IMR-90 (cell line): Measurements from ENCODE around the gene ARMH4. TPM values are rescaled to one million over a fixed set of nuclear protein-coding genes. Genes with fewer than 3 reads are reported as not detected.

Source experiments
- ATAC-seq: fragments of 200-7000 bp; cut with Tn5 transposase; 2 replicates; pipeline ENCODE4 v1.9.1; 2020; ENCODE audit warnings: low read depth, mild to moderate bottlenecking, moderate library complexity
- Bru-seq: library from RNA; stranded (reverse); fragments of 400-500 nt; gene quantifications from one replicate; lab custom pipeline; 2021; lab: Mats Ljungman, UMichigan
- BruChase-seq, 2 experiments: library from RNA; stranded (reverse); fragments of 400-500 nt; gene quantifications; one replicate each; lab custom pipeline; 2021; lab: Mats Ljungman, UMichigan
- BruUV-seq: library from RNA; stranded (reverse); fragments of 400-500 nt; replicated peaks from 2 replicates; lab custom pipeline; 2021; lab: Mats Ljungman, UMichigan
- CTCF ChIA-PET: fragments of 300-600 bp; formaldehyde crosslinking; extraction: SDS; loops from one replicate; lab custom pipeline; 2021; ENCODE audit warnings: antibody characterized with exemption; lab: Yijun Ruan, JAX
- POLR2A ChIA-PET: fragments of 300-600 bp; sonication (Branson Sonifier 250); formaldehyde crosslinking; loops from one replicate; lab custom pipeline; 2022; ENCODE audit warnings: antibody characterized with exemption; ENCODE audit not compliant: unreplicated experiment; lab: Charles Lee
- DNase-seq: peaks from one replicate; pipeline ENCODE4 v3.0.0; 2013
- H2AFZ ChIP-seq: replicated peaks from 2 replicates; pipeline ENCODE3; 2013; ENCODE audit warnings: low read length, mild to moderate bottlenecking; ENCODE audit not compliant: poor library complexity
- H2AK5ac ChIP-seq: 2 replicates; pipeline ENCODE4 v1.6.1; 2013; ENCODE audit warnings: low read depth, low read length, inconsistent platforms
- H2AK9ac ChIP-seq: replicated peaks from 2 replicates; pipeline ENCODE3; 2013; ENCODE audit warnings: mild to moderate bottlenecking, low read depth, low read length, moderate library complexity; ENCODE audit not compliant: poor library complexity
- H2BK120ac ChIP-seq: 2 replicates; pipeline ENCODE4 v1.6.1; 2013; ENCODE audit warnings: low read depth, low read length, inconsistent platforms
- H2BK15ac ChIP-seq: 3 replicates; pipeline ENCODE4 v1.6.1; 2013; ENCODE audit warnings: low read depth, low read length, inconsistent platforms
- H2BK20ac ChIP-seq: 2 replicates; pipeline ENCODE4 v1.6.1; 2013; ENCODE audit warnings: low read depth, mild to moderate bottlenecking, inconsistent platforms, low read length, moderate library complexity
- H2BK5ac ChIP-seq: 2 replicates; pipeline ENCODE4 v1.6.1; 2013; ENCODE audit warnings: mild to moderate bottlenecking, low read depth, low read length, inconsistent platforms; ENCODE audit not compliant: poor library complexity, severe bottlenecking
- H3K14ac ChIP-seq: replicated peaks from 2 replicates; pipeline ENCODE4 v1.6.1; 2013; ENCODE audit warnings: low read depth, low read length, inconsistent platforms
- H3K18ac ChIP-seq: 2 replicates; pipeline ENCODE4 v1.6.1; 2013; ENCODE audit warnings: low read depth, low read length, control low read depth
- H3K23ac ChIP-seq: 2 replicates; pipeline ENCODE4 v1.6.1; 2013; ENCODE audit warnings: low read depth, low read length, inconsistent platforms
- H3K27ac ChIP-seq: 2 replicates; pipeline ENCODE4 v1.5.1; 2013; ENCODE audit warnings: mild to moderate bottlenecking, control low read depth, low read length; ENCODE audit not compliant: insufficient read depth
- H3K27me3 ChIP-seq: 2 replicates; pipeline ENCODE4 v1.6.1; 2013; ENCODE audit warnings: low read length; ENCODE audit not compliant: control insufficient read depth, insufficient read depth
- H3K36me3 ChIP-seq: 2 replicates; pipeline ENCODE4 v1.6.1; 2013; ENCODE audit warnings: low read length, mixed read lengths; ENCODE audit not compliant: control insufficient read depth, insufficient read depth
- H3K4ac ChIP-seq: 2 replicates; pipeline ENCODE4 v1.6.1; 2013; ENCODE audit warnings: low read depth, low read length, inconsistent platforms
- H3K4me1 ChIP-seq: 2 replicates; pipeline ENCODE4 v1.6.1; 2013; ENCODE audit warnings: low read length, mixed read lengths; ENCODE audit not compliant: control insufficient read depth, insufficient read depth
- H3K4me2 ChIP-seq: 2 replicates; pipeline ENCODE4 v1.6.1; 2013; ENCODE audit warnings: low read depth, mild to moderate bottlenecking, control low read depth, low read length, moderate library complexity
- H3K4me3 ChIP-seq: 2 replicates; pipeline ENCODE4 v1.5.1; 2013; ENCODE audit warnings: low read depth, mild to moderate bottlenecking, control low read depth, low read length, moderate library complexity; ENCODE audit not compliant: insufficient read depth
- H3K56ac ChIP-seq: 2 replicates; pipeline ENCODE4 v1.6.1; 2013; ENCODE audit warnings: low read length, inconsistent platforms; ENCODE audit not compliant: insufficient read depth; ENCODE audit errors: extremely low read depth
- H3K79me1 ChIP-seq, 2 experiments: 2 replicates each; pipeline ENCODE4 v1.6.1; 2013; ENCODE audit warnings: low read length in 2 of 2, inconsistent platforms in 1 of 2, low read depth in 1 of 2
- H3K9ac ChIP-seq: 2 replicates; pipeline ENCODE4 v1.6.1; 2013; ENCODE audit warnings: low read depth, low read length, control low read depth
- H3K9me1 ChIP-seq: 2 replicates; pipeline ENCODE4 v1.6.1; 2013; ENCODE audit warnings: low read length, inconsistent platforms; ENCODE audit not compliant: insufficient read depth
- H3K9me3 ChIP-seq: 2 replicates; pipeline ENCODE4 v1.6.1; 2013; ENCODE audit warnings: low read length; ENCODE audit not compliant: control insufficient read depth, insufficient read depth
- H4K20me1 ChIP-seq: 2 replicates; pipeline ENCODE4 v1.6.1; 2013; ENCODE audit warnings: low read length, inconsistent platforms; ENCODE audit not compliant: insufficient read depth
- H4K5ac ChIP-seq: 2 replicates; pipeline ENCODE4 v1.6.1; 2013; ENCODE audit warnings: mild to moderate bottlenecking, low read depth, low read length, control low read depth
- H4K8ac ChIP-seq, 2 experiments: 2 replicates each; pipeline ENCODE4 v1.6.1; 2013; ENCODE audit warnings: low read depth in 2 of 2, low read length in 2 of 2, control low read depth in 1 of 2, inconsistent platforms in 1 of 2
- H4K91ac ChIP-seq: 2 replicates; pipeline ENCODE4 v1.6.1; 2013; ENCODE audit warnings: low read depth, low read length, inconsistent platforms; ENCODE audit not compliant: insufficient read depth
- BHLHE40 ChIP-seq: fragments of 150-350 bp; IDR thresholded peaks from 2 replicates; pipeline ENCODE4 v1.6.1; 2016; ENCODE audit warnings: mild to moderate bottlenecking, low read depth, low read length
- CHD1 ChIP-seq: IDR thresholded peaks from 2 replicates; pipeline ENCODE4 v1.6.1; 2012; ENCODE audit warnings: low read depth, low read length, improper control_type of control experiment
- FOS ChIP-seq: fragments of 150-350 bp; IDR thresholded peaks from 2 replicates; pipeline ENCODE4 v1.6.1; 2016; ENCODE audit warnings: low read depth, low read length
- MAZ ChIP-seq: IDR thresholded peaks from 2 replicates; pipeline ENCODE4 v1.6.1; 2012; ENCODE audit warnings: low read depth, mild to moderate bottlenecking, low read length, improper control_type of control experiment, moderate library complexity, borderline replicate concordance
- NFE2L2 ChIP-seq: fragments of 150-350 bp; IDR thresholded peaks from 2 replicates; pipeline ENCODE4 v1.6.1; 2016; ENCODE audit warnings: low read depth, mild to moderate bottlenecking, low read length
- WGBS, 2 experiments: methylation state at CpG; one replicate each; pipeline versions ENCODE4 v1.1.5 to v1.1.7; 2013; ENCODE audit warnings: missing lambda C conversion rate in 2 of 2; ENCODE audit not compliant: insufficient read length in 1 of 2; ENCODE audit errors: extremely low coverage in 2 of 2; 5-methylcytosine and 5-hydroxymethylcytosine counted together
- dilution Hi-C: fragments of 300-500 bp; cut with HindIII; formaldehyde crosslinking; loops from one replicate; pipeline ENCODE4 v1.14.3; 2018; ENCODE audit warnings: low sequenced_read_pairs; ENCODE audit not compliant: unreplicated experiment
- in situ Hi-C: fragments of 300-500 bp; cut with MboI; formaldehyde crosslinking; loops from 3 replicates; pipeline ENCODE4 v1.14.3; 2019; ENCODE audit warnings: low sequenced_read_pairs, inconsistent platforms, mixed read lengths
- intact Hi-C: fragments of 100-400 bp; cut with micrococcal nuclease; formaldehyde crosslinking; loops from 2 replicates; pipeline ENCODE4 v1.10.0; 2022
- long read RNA-seq: library from polyadenylated mRNA; unstranded; transcript quantifications from one replicate; pipeline ENCODE4 v2.0.0, GENCODE V29; 2021; ENCODE audit not compliant: unreplicated experiment
- polyA plus RNA-seq, 3 experiments: library from polyadenylated mRNA; depleted of rRNA; stranded (reverse); fragments of >200 nt; gene quantifications; 2 replicates each; pipeline ENCODE4 v1.2.3, GENCODE V29; 2012; ENCODE audit warnings: low replicate concordance in 1 of 3
- total RNA-seq: library from RNA; depleted of rRNA; stranded (reverse); fragments of >200 nt; gene quantifications from 2 replicates; pipeline ENCODE4 v1.2.3, GENCODE V29; 2012; rRNA removed
- TF ChIP-seq, protein P1 (sequence below): fragments of 150-350 bp; IDR thresholded peaks from 2 replicates; pipeline ENCODE4 v1.6.1; 2016; ENCODE audit warnings: low read depth, mild to moderate bottlenecking, low read length, moderate library complexity, borderline replicate concordance

Gene ARMH4
- total RNA-seq: 4.4 and 5.6 TPM in 2 replicates
- polyA plus RNA-seq (2012; rRNA removed): 4.1 and 4.6 TPM in 2 replicates
- 2.0 and 3.0 TPM in 2 replicates for polyA plus RNA-seq (2012; cell fraction: cytosol; rRNA removed)
- 0.53 and 1.8 TPM in 2 replicates for polyA plus RNA-seq (2012; cell fraction: nucleus; rRNA removed; ENCODE audit: low replicate concordance)
- Bru-seq, nascent RNA: percentile 28 among the genes with signal in this experiment
- percentile 29 among the genes with signal in this experiment for BruChase-seq, experiment 1, labeled RNA remaining after a 6-hour chase
- BruChase-seq, experiment 2, labeled RNA remaining after a 2-hour chase: percentile 31 among the genes with signal in this experiment
- long read RNA-seq, full-length matches to known transcripts: 7 of 13 reads
- long read RNA-seq, partial matches to known transcripts: 2 of 13 reads
- long read RNA-seq, other reads (novel, unspliced or antisense): 4 of 13 reads

- Histone ChIP-seq H4K5ac (no peak within 1 kb of the TSS), H3K9me1 (peaks cover 4% of the 10 kb centered on the region; the same call in 1 of the 2 replicates), H3K9me3 (no peaks in the 10 kb centered on the region), H3K4me3 (peak within 1 kb of the TSS; percentile 53), H2BK15ac (no peak within 1 kb of the TSS), H2AFZ (peak within 1 kb of the TSS; percentile 88), H3K14ac (peak within 1 kb of the TSS; percentile 7; the same call in 1 of the 2 replicates), H2BK20ac (no peak within 1 kb of the TSS), H3K18ac (no peak within 1 kb of the TSS), H3K4me2 (peak within 1 kb of the TSS; percentile 100), H3K4me1 (peaks cover 3% of the 10 kb centered on the region; the same call in 1 of the 2 replicates), H4K20me1 (no peaks in the 10 kb centered on the region), H3K4ac (0 out of 2 replicates have a peak within 1 kb of the TSS, but pooled peaks have one; percentile 33), H3K23ac (peak within 1 kb of the TSS; percentile 94), H2AK9ac (peak within 1 kb of the TSS; percentile 52), H3K56ac (peak within 1 kb of the TSS; percentile 18; the same call in 1 of the 2 replicates), H3K36me3 (no peaks in the 10 kb centered on the region), H2AK5ac (no peak within 1 kb of the TSS; the same call in 1 of the 2 replicates), H2BK120ac (peak within 1 kb of the TSS; percentile 25; the same call in 1 of the 2 replicates), H3K27ac (no peak within 1 kb of the TSS; the same call in 1 of the 2 replicates), H3K9ac (peak within 1 kb of the TSS; percentile 63), H4K8ac (no peak within 1 kb of the TSS), H4K91ac (no peak within 1 kb of the TSS), H3K27me3 (peaks cover 29% of the 10 kb centered on the region), H3K79me1 (no peaks in the 10 kb centered on the region), H2BK5ac (no peak within 1 kb of the TSS)
- dilution Hi-C loops (no loop called here), intact Hi-C loops (no loop called here), in situ Hi-C loops (no loop called here)
- ChIA-PET POLR2A (no interaction called here), CTCF (no interaction called here)
- peak; percentile 98 for ATAC-seq
- TF ChIP-seq MAZ (no peak), BHLHE40 (no peak), FOS (no peak), NFE2L2 (no peak), CHD1 (no peak)
- TF ChIP-seq, protein P1, sequence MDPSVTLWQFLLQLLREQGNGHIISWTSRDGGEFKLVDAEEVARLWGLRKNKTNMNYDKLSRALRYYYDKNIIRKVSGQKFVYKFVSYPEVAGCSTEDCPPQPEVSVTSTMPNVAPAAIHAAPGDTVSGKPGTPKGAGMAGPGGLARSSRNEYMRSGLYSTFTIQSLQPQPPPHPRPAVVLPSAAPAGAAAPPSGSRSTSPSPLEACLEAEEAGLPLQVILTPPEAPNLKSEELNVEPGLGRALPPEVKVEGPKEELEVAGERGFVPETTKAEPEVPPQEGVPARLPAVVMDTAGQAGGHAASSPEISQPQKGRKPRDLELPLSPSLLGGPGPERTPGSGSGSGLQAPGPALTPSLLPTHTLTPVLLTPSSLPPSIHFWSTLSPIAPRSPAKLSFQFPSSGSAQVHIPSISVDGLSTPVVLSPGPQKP: no peak
- DNase-seq: peak; percentile 70
- BruUV-seq: no TSS peak
- 0% methylated on average over 39 of the region's 70 CpGs; no CpG with 5 or more reads in 1 of the 2 experiments for WGBS, 2 experiments
These were observed at the start of gene ARMH4 for GRCh38 chr14:58152014-58152857. ARMH4 (minus strand) TSS chr14:58152213; CDS start chr14:58139358, 12,855 bp downstream.
